ENCODE results near the gene HNF1A. TPM values are rescaled to one million over a fixed set of nuclear protein-coding genes. Genes with fewer than 3 reads are reported as not detected.

The HNF1A gene
- total and polyA plus RNA-seq, 9 of the 15 experiments (the other 6 are each of a cell fraction or from before 2014, with no cell fraction given): not detected

GRCh38 chr12:121017966-121018491 lies 39.7 kb downstream of the HNF1A start (continued):
- TF ChIP-seq ZNF398 (CRISPR knock-in tag; IDR thresholded peaks at IDR 0.05) (peak; percentile 45; the same call in 1 of the 2 replicates), CHCHD3 (CRISPR knock-in tag; IDR thresholded peaks at IDR 0.05) (0 out of 2 replicates have a peak, but pooled peaks have one; percentile 8), TCFL5 (CRISPR knock-in tag; conservative IDR thresholded peaks at IDR 0.05) (peak; percentile 61; the same call in 1 of the 2 replicates), ZBTB17 (CRISPR knock-in tag; IDR thresholded peaks at IDR 0.05) (no peak), RBM39 (optimal IDR thresholded peaks at IDR 0.05; ENCODE audit: low read depth, low read length) (no peak), SAFB (IDR thresholded peaks at IDR 0.05; ENCODE audit: borderline replicate concordance, low read depth, low read length) (no peak), MEF2D (tag; conservative IDR thresholded peaks at IDR 0.05; ENCODE audit: low read depth) (peak; percentile 97), GABPB1 (CRISPR knock-in tag; IDR thresholded peaks at IDR 0.05) (peak; percentile 68), ILK (tag; IDR thresholded peaks at IDR 0.05; ENCODE audit: borderline replicate concordance, low read depth) (peak; percentile 64; the same call in 1 of the 2 replicates), ZNF668 (CRISPR knock-in tag; IDR thresholded peaks at IDR 0.05) (peak; percentile 84; the same call in 1 of the 2 replicates), NFRKB (IDR thresholded peaks at IDR 0.05; ENCODE audit: low read depth) (peak; percentile 43; the same call in 1 of the 2 replicates), ZC3H11A (IDR thresholded peaks at IDR 0.05; ENCODE audit: low read depth, low read length) (no peak), ZNF354B (CRISPR knock-in tag; IDR thresholded peaks at IDR 0.05) (peak; percentile 41; the same call in 1 of the 2 replicates), FOXA1 (IDR thresholded peaks at IDR 0.05; ENCODE audit: borderline replicate concordance) (no peak), BCL6 (CRISPR knock-in tag; IDR thresholded peaks at IDR 0.05) (0 out of 2 replicates have a peak, but pooled peaks have one; percentile 64), ZNF830 (CRISPR knock-in tag; IDR thresholded peaks at IDR 0.05) (no peak), CGGBP1 (CRISPR knock-in tag; IDR thresholded peaks at IDR 0.05) (no peak), MAZ (CRISPR knock-in tag; conservative IDR thresholded peaks at IDR 0.05 in 1 of 2, IDR thresholded peaks at IDR 0.05 in 1 of 2) (no peak), KLF13 (tag; IDR thresholded peaks at IDR 0.05; ENCODE audit: borderline replicate concordance, low read depth) (peak; percentile 71; the same call in 1 of the 2 replicates), SMC3 (conservative IDR thresholded peaks at IDR 0.05; ENCODE audit: insufficient read depth, low read depth, low read length) (no peak), MEF2A (IDR thresholded peaks at IDR 0.05; ENCODE audit: control insufficient read depth, low read depth, low read length) (no peak), ZNF224 (CRISPR knock-in tag; IDR thresholded peaks at IDR 0.05) (no peak), NELFE (IDR thresholded peaks at IDR 0.05; ENCODE audit: insufficient read depth, insufficient read length) (no peak), HNRNPL (IDR thresholded peaks at IDR 0.05; ENCODE audit: low read depth, low read length) (no peak), NR3C1 (CRISPR knock-in tag; IDR thresholded peaks at IDR 0.05) (no peak)

Measured in K562 (cell line).